HepG2 (cell line): ENCODE results near the gene ARIH1. TPM values are rescaled to one million over a fixed set of nuclear protein-coding genes. Genes with fewer than 3 reads are reported as not detected.

Experiments
- ATAC-seq: fragments of 200-7000 bp; cut with Tn5 transposase; 3 replicates; pipeline ENCODE4 v1.9.1; 2020; ENCODE audit warnings: mild to moderate bottlenecking, moderate library complexity
- BruUV-seq: library from RNA; stranded (reverse); fragments of 400-500 nt; replicated peaks from 2 replicates; lab custom pipeline; 2021; lab: Mats Ljungman, UMichigan
- CTCF ChIA-PET: fragments of 300-600 bp; formaldehyde crosslinking; extraction: SDS; loops from one replicate; lab custom pipeline; 2021; ENCODE audit warnings: low total read pairs, inconsistent platforms, low intra/inter-chr PET ratio; lab: Yijun Ruan, JAX
- POLR2A ChIA-PET: fragments of 350-600 bp; sonication (Branson Sonifier 250); formaldehyde crosslinking; loops from one replicate; lab custom pipeline; 2020; ENCODE audit warnings: antibody characterized with exemption, inconsistent platforms; lab: Yijun Ruan, JAX
- DNase-seq: peaks from one replicate; pipeline ENCODE4 v3.0.0-alpha.2; 2015; ENCODE audit warnings: low spot score
- FAIRE-seq: peaks from 3 replicates; lab custom pipeline; 2011; peaks lifted over from hg19 to GRCh38; lab: Jason Lieb, UNC
- H2AFZ ChIP-seq: one replicate; pipeline ENCODE4 v1.6.1; 2011; ENCODE audit warnings: low read length, inconsistent platforms
- H3K27ac ChIP-seq: fragments of 300-600 bp; 3 replicates; pipeline ENCODE4 v1.8.0; 2011; ENCODE audit warnings: mixed run types, mild to moderate bottlenecking, mixed read lengths, low read length, inconsistent platforms; ENCODE audit not compliant: insufficient read depth; ENCODE audit errors: extremely low read length
- H3K27me3 ChIP-seq, 2 experiments: fragments of 200-600 bp in 1 of 2; 2 replicates in 1 of 2; 3 replicates in 1 of 2; pipeline versions ENCODE4 v1.6.0 to v1.8.0; 2011; ENCODE audit warnings: low read length in 2 of 2, mild to moderate bottlenecking in 2 of 2, moderate library complexity in 2 of 2, inconsistent platforms in 1 of 2; ENCODE audit not compliant: insufficient read depth in 2 of 2, control insufficient read depth in 1 of 2
- H3K36me3 ChIP-seq, 2 experiments: fragments of 200-600 bp in 1 of 2; replicated peaks in 1 of 2; 2 replicates in 1 of 2; 3 replicates in 1 of 2; pipeline versions ENCODE4 v1.5.1 to v1.8.0; 2011; ENCODE audit warnings: low read length in 2 of 2, inconsistent platforms in 1 of 2; ENCODE audit not compliant: insufficient read depth in 2 of 2, control insufficient read depth in 1 of 2
- H3K4me1 ChIP-seq: 2 replicates; pipeline ENCODE4 v1.5.1; 2012; ENCODE audit warnings: low read length, inconsistent platforms; ENCODE audit not compliant: insufficient read depth
- H3K4me2 ChIP-seq: 2 replicates; pipeline ENCODE4 v1.6.0; 2011; ENCODE audit warnings: low read depth, low read length, inconsistent platforms
- H3K4me3 ChIP-seq, 3 experiments: fragments of 200-600 bp in 1 of 3; sonication (generic), shearing (Covaris generic) in 1 of 3; replicated peaks in 1 of 3; 2 replicates each; pipeline ENCODE4 v1.5.1; 2011 to 2016; ENCODE audit warnings: low read length in 3 of 3, inconsistent platforms in 2 of 3, low read depth in 2 of 3, mild to moderate bottlenecking in 2 of 3, control low read depth in 1 of 3, mixed read lengths in 1 of 3; ENCODE audit not compliant: insufficient read depth in 1 of 3
- H3K79me2 ChIP-seq: one replicate; pipeline ENCODE4 v1.6.1; 2011; ENCODE audit warnings: low read length, inconsistent platforms; ENCODE audit not compliant: insufficient read depth
- H3K9ac ChIP-seq: 2 replicates; pipeline ENCODE4 v1.6.0; 2011; ENCODE audit warnings: mild to moderate bottlenecking, low read depth, low read length, inconsistent platforms; ENCODE audit not compliant: insufficient read depth
- H3K9me3 ChIP-seq: 2 replicates; pipeline ENCODE4 v1.5.1; 2012; ENCODE audit warnings: mild to moderate bottlenecking, low read length
- H4K20me1 ChIP-seq: 2 replicates; pipeline ENCODE4 v1.6.0; 2011; ENCODE audit warnings: inconsistent platforms, mild to moderate bottlenecking, low read length, moderate library complexity; ENCODE audit not compliant: insufficient read depth
- DMTF1 ChIP-seq: sonication (generic); formaldehyde crosslinking; IDR thresholded peaks from 2 replicates; pipeline ENCODE4 v1.4.0; 2020; ENCODE audit warnings: mild to moderate bottlenecking, missing genetic modification reagents
- MNT ChIP-seq: fragments of 450-650 bp; IDR thresholded peaks from 2 replicates; pipeline ENCODE4 v1.6.1; 2016
- PHF20 ChIP-seq: sonication (generic); formaldehyde crosslinking; IDR thresholded peaks from 2 replicates; pipeline ENCODE4 v1.5.0; 2020; ENCODE audit warnings: mild to moderate bottlenecking, missing genetic modification reagents
- RARA ChIP-seq: IDR thresholded peaks from 2 replicates; pipeline ENCODE4 v1.6.1; 2016; ENCODE audit warnings: missing genetic modification reagents, missing compliant biosample characterization
- SOX13 ChIP-seq, 3 experiments: fragments of 450-650 bp in 1 of 3; sonication (generic) in 1 of 3; formaldehyde crosslinking in 1 of 3; IDR thresholded peaks in 2 of 3; conservative IDR thresholded peaks in 1 of 3; 2 replicates each; pipeline versions ENCODE4 v1.5.0 to v1.6.1; 2016 to 2020; ENCODE audit warnings: antibody characterized with exemption in 1 of 3, mild to moderate bottlenecking in 1 of 3, missing compliant biosample characterization in 1 of 3, missing genetic modification reagents in 1 of 3, moderate library complexity in 1 of 3
- TOPORS ChIP-seq: sonication (generic); formaldehyde crosslinking; IDR thresholded peaks from 2 replicates; pipeline ENCODE4 v1.8.0; 2023; ENCODE audit warnings: mild to moderate bottlenecking, missing genetic modification reagents
- ZFYVE20 ChIP-seq: sonication (generic); formaldehyde crosslinking; IDR thresholded peaks from 2 replicates; pipeline ENCODE4 v1.8.0; 2023; ENCODE audit warnings: low read depth, mild to moderate bottlenecking, moderate library complexity, missing genetic modification reagents, borderline replicate concordance
- ZNF34 ChIP-seq: sonication (generic); formaldehyde crosslinking; IDR thresholded peaks from 2 replicates; pipeline ENCODE4 v1.4.0; 2020; ENCODE audit warnings: mild to moderate bottlenecking, missing genetic modification reagents, borderline replicate concordance
- ZNF678 ChIP-seq: sonication (generic); formaldehyde crosslinking; IDR thresholded peaks from 2 replicates; pipeline ENCODE4 v1.4.0; 2020; ENCODE audit warnings: mild to moderate bottlenecking, missing genetic modification reagents
- WGBS: methylation state at CpG from one replicate; pipeline ENCODE4 v1.1.6; 2017; ENCODE audit warnings: low lambda C conversion rate; 5-methylcytosine and 5-hydroxymethylcytosine counted together
- in situ Hi-C: cut with HindIII; loops from 2 replicates; pipeline ENCODE4 v1.10.0; 2017; ENCODE audit warnings: low pct_unique_long_range_greater_than_20kb; ENCODE audit not compliant: extremely low pct_ligation_motif_present
- intact Hi-C: fragments of 100-400 bp; cut with micrococcal nuclease; formaldehyde crosslinking; loops from one replicate; pipeline ENCODE4 v1.10.0; 2022; ENCODE audit not compliant: unreplicated experiment
- polyA plus RNA-seq, 8 experiments: library from polyadenylated mRNA; depleted of rRNA in 3 of 8; stranded (reverse) in 7 of 8; unstranded in 1 of 8; fragments of >200 nt; fragmentation: Illumina TruSeq in 4 of 8; extraction: Trizol in 4 of 8; gene quantifications; 2 replicates each; pipeline versions ENCODE4 v1.2.1 to v1.2.3, GENCODE V29; 2011 to 2016; ENCODE audit warnings: low read depth in 4 of 8, missing spikeins in 1 of 8, mixed read lengths in 1 of 8; ENCODE audit not compliant: insufficient read depth in 1 of 8
- total RNA-seq, 5 experiments: library from RNA; depleted of rRNA; stranded (reverse); fragments of >200 nt; fragmentation: Illumina TruSeq; extraction: Trizol; gene quantifications; 2 replicates each; pipeline ENCODE4 v1.2.3, GENCODE V29; 2016; ENCODE audit warnings: low read depth in 1 of 5
- TF ChIP-seq, protein P1 (sequence below): sonication (generic); formaldehyde crosslinking; IDR thresholded peaks from 2 replicates; pipeline ENCODE4 v1.4.0; 2020; ENCODE audit warnings: missing genetic modification reagents, borderline replicate concordance

The ARIH1 gene
- total and polyA plus RNA-seq, 2 of the 13 experiments (the other 11 are each of a cell fraction or from before 2014, with no cell fraction given) = 38.8 to 59.8 TPM

DNA sequence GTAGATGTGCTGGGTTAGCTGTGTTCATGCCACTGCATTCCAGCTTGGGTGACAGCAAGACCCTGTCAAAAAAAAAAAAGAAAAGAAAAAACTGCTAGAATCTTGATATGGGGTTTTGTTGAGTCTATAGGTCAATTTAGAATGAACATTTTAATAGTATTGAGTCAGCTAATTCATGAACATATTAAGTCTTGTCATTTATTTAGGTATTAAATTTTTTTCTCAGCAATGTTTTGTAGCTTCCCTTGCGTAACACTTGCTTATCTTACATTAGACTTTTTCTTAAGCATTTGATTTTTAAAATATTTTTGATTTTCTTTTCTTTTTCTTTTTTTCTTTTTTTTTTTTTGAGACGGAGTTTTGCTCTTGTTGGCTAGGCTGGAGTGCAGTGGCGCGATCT, 119.7 kb downstream of the ARIH1 start:
- WGBS = 93% methylated on average over 4 of the region's 4 CpGs
- Histone ChIP-seq H3K4me1 (no peaks in the 10 kb centered on the region), H3K27me3 (no peaks in the 10 kb centered on the region), H2AFZ (no peak overlapping the region), H3K9me3 (no peaks in the 10 kb centered on the region), H3K4me3 (no peak overlapping the region), H3K4me2 (no peak overlapping the region), H3K36me3 (no peaks in the 10 kb centered on the region), H3K27ac (no peak overlapping the region), H4K20me1 (no peaks in the 10 kb centered on the region), H3K79me2 (no peaks in the 10 kb centered on the region), H3K9ac (no peak overlapping the region)
- FAIRE-seq (no peak), ATAC-seq (no peak), DNase-seq (no peak)
- BruUV-seq = no TSS peak
- ChIA-PET CTCF (no interaction called here), POLR2A (no interaction called here)
- intact Hi-C loops = no loop called here
- in situ Hi-C loops = no loop called here
- no peak for TF ChIP-seq ZFYVE20 (CRISPR knock-in tag)
- TF ChIP-seq, protein P1, sequence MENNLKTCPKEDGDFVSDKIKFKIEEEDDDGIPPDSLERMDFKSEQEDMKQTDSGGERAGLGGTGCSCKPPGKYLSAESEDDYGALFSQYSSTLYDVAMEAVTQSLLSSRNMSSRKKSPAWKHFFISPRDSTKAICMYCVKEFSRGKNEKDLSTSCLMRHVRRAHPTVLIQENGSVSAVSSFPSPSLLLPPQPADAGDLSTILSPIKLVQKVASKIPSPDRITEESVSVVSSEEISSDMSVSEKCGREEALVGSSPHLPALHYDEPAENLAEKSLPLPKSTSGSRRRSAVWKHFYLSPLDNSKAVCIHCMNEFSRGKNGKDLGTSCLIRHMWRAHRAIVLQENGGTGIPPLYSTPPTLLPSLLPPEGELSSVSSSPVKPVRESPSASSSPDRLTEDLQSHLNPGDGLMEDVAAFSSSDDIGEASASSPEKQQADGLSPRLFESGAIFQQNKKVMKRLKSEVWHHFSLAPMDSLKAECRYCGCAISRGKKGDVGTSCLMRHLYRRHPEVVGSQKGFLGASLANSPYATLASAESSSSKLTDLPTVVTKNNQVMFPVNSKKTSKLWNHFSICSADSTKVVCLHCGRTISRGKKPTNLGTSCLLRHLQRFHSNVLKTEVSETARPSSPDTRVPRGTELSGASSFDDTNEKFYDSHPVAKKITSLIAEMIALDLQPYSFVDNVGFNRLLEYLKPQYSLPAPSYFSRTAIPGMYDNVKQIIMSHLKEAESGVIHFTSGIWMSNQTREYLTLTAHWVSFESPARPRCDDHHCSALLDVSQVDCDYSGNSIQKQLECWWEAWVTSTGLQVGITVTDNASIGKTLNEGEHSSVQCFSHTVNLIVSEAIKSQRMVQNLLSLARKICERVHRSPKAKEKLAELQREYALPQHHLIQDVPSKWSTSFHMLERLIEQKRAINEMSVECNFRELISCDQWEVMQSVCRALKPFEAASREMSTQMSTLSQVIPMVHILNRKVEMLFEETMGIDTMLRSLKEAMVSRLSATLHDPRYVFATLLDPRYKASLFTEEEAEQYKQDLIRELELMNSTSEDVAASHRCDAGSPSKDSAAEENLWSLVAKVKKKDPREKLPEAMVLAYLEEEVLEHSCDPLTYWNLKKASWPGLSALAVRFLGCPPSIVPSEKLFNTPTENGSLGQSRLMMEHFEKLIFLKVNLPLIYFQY (CRISPR knock-in tag) = no peak
- TF ChIP-seq TOPORS (CRISPR knock-in tag) = no peak
- no peak for TF ChIP-seq RARA
- no peak for TF ChIP-seq ZNF34
- TF ChIP-seq PHF20 (CRISPR knock-in tag) = no peak
- no peak for TF ChIP-seq DMTF1 (CRISPR knock-in tag)
- TF ChIP-seq ZNF678 = no peak
- TF ChIP-seq SOX13 (IDR thresholded peaks at IDR 0.05) = no peak
- TF ChIP-seq SOX13 (CRISPR knock-in tag; conservative IDR thresholded peaks at IDR 0.05 in 1 of 2, IDR thresholded peaks at IDR 0.05 in 1 of 2) = no peak
- TF ChIP-seq MNT = no peak
